ENCODE measurements around the gene SGMS1.
"Not testable (repeated sequence)": the region's sequence is repeated elsewhere in the genome, so short reads cannot be mapped to it uniquely, and the experiment has no call there.

DNA sequence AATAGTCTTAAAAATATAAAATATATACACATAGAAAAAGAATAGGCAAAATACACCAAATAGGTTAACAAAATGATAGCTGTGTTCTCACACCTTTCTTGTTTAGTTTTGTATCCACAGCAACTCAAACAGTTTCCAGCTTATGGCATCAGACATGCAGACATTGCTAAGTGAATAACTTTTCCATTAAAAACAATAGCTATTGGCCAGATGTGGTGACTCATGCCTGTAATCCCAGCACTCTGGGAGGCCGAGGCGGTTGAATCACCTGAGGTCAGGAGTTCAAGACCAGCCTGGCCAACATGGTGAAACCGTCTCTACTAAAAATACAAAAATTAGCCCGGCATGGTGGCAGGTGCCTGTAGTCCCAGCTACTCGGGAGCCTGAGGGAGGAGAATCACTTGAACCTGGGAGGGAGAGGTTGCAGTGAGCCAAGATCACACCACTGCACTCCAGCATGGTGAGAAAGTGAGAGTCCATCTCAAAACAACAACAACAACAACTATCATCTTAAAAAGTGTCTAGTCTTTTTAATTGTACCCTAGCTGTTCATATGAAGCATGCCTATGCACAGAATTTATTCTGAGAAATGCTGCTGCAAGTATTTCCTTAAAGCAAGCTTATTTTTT is 88.9 kb downstream of the SGMS1 start:
- TF ChIP-seq, protein P1, sequence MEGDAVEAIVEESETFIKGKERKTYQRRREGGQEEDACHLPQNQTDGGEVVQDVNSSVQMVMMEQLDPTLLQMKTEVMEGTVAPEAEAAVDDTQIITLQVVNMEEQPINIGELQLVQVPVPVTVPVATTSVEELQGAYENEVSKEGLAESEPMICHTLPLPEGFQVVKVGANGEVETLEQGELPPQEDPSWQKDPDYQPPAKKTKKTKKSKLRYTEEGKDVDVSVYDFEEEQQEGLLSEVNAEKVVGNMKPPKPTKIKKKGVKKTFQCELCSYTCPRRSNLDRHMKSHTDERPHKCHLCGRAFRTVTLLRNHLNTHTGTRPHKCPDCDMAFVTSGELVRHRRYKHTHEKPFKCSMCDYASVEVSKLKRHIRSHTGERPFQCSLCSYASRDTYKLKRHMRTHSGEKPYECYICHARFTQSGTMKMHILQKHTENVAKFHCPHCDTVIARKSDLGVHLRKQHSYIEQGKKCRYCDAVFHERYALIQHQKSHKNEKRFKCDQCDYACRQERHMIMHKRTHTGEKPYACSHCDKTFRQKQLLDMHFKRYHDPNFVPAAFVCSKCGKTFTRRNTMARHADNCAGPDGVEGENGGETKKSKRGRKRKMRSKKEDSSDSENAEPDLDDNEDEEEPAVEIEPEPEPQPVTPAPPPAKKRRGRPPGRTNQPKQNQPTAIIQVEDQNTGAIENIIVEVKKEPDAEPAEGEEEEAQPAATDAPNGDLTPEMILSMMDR (IDR thresholded peaks at IDR 0.05) = not testable (repeated sequence)
- not testable (repeated sequence) for TF ChIP-seq ZFX (IDR thresholded peaks at IDR 0.05; ENCODE audit: borderline replicate concordance)
